GM12872 (cell line): ENCODE data around the gene DRG2.

ENCODE experiments used
- TF ChIP-seq, protein P1 (sequence below): IDR thresholded peaks from 3 replicates; pipeline ENCODE4 v1.5.1; 2011; ENCODE audit warnings: low read depth, mild to moderate bottlenecking, low read length, moderate library complexity; ENCODE audit not compliant: insufficient read depth

The DRG2 gene

DNA sequence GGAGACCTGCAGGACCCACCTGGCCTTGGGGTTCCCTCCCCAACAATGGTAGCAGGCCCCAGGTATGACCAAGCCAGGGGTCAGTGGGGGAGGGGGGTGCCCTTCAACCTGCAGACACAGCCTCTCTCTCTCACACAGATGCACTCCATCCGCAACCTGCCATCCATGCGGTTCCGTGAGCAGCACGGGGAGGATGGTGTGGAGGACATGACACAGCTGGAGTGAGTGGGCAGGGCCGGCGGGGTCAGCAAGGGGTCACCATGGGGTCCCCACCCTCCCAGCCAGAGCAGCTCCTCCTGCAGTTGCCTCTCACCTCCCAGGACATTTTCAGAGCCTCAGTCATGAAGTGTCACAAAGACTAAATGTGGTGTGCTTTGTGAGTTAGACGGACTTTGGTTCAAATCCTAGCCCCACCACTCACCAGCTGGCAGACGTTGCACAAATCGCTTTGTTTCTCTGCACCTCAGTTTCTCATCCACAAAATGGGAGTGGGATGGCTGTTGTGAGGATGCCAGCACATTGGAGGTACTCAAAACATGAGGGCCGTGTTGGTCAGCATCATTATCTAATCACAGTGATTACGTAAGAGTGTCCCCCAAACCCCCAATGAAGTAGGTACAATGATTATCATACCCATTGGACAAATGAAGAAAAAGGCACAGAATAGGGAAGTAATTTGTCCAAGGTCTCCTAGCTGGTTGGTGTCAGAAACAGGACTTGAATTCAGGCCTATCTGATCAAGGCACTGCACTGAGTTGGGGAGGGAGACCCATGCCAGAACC, 36.8 kb downstream of the DRG2 start:
- TF ChIP-seq, protein P1, sequence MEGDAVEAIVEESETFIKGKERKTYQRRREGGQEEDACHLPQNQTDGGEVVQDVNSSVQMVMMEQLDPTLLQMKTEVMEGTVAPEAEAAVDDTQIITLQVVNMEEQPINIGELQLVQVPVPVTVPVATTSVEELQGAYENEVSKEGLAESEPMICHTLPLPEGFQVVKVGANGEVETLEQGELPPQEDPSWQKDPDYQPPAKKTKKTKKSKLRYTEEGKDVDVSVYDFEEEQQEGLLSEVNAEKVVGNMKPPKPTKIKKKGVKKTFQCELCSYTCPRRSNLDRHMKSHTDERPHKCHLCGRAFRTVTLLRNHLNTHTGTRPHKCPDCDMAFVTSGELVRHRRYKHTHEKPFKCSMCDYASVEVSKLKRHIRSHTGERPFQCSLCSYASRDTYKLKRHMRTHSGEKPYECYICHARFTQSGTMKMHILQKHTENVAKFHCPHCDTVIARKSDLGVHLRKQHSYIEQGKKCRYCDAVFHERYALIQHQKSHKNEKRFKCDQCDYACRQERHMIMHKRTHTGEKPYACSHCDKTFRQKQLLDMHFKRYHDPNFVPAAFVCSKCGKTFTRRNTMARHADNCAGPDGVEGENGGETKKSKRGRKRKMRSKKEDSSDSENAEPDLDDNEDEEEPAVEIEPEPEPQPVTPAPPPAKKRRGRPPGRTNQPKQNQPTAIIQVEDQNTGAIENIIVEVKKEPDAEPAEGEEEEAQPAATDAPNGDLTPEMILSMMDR: no peak

DNA sequence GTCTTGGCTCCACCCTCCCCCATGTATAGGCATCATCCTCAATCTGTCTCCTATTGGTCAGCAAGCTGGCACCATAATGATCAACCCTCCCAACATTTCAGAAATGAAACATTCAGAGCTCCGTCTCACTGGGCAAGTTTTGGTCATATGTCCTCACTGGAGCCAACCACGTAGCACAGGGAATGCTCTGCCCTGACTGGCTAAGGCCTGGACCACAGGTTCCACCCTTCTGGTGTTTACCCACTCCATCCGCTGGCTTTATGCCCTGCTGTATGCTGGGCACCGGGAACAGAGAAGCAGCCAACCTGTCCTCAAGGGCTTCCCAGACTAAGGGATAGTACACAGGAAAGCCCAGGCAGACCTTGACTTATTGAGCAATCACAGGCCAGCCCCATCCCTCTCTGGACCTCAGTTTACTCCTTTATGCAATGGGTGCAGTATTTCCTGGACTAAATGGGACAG, 41.3 kb downstream of the DRG2 start:
- TF ChIP-seq, protein P1: no peak

DNA sequence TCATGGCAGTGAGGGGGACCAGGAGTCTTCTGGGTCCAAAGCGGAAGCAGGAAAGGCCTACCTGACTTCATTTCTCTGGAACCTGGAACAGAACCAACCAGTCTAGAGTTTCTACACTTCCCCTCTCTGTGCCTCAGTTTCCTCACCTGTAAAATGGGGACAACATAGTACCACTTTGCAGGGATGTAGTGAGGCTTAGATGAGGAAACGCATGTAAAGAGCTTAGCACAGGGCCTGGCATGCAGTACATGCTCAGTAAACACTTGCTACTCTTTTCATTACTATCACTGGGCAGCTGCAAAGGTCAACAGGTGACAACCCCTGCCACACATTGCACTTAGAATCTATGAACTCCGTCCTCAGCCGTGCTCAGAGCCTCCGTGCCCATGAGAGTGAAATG, 45.0 kb downstream of the DRG2 start:
- TF ChIP-seq, protein P1: no peak

DNA sequence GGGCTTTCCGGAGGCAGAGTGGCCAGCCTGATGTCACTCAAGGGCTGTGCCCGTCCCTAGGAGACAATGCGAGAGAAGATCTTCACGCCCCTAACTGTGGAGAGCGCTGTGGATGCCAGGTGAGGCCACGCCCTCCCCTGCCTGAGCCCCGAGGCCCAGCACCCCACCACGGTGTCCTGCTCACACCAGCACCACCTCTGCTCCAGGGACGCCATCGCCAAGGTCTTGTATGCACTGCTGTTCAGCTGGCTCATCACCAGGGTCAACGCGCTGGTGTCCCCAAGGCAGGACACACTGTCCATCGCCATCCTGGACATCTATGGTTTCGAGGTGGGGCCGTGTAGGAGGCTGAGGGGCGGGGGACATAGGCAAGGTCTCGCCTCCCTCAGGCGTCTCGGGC, 48.6 kb downstream of the DRG2 start:
- TF ChIP-seq, protein P1: no peak

DNA sequence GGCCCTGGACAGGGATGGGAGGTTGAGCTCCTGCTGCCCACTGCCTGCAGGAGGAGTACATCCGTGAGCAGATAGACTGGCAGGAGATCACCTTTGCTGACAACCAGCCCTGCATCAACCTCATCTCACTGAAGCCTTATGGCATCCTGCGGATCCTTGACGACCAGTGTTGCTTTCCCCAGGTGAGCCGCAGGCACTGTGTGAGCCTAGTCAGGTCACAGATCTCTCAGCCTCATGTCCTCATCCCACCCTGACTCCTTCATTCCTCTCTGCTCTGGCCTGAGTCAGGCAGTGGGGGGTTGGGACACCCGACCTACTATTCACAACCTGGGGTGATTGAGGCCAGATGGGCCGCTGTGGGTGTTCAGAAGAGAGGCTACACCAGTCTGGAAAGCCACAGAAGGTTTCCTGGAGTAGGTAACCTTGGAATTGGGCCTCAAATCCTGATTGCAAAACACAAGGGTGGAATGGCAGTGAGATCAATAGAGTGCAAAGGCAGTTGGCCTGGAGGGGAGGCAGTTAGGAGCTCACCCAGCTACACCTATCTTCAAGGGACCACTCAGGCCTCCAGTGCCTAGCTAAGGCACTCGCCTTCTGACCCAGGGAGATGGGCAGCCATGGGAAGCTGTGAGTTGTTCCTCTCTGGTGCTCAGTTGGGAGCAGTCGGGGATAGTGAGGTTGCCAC, 50.5 kb downstream of the DRG2 start:
- TF ChIP-seq, protein P1: no peak

DNA sequence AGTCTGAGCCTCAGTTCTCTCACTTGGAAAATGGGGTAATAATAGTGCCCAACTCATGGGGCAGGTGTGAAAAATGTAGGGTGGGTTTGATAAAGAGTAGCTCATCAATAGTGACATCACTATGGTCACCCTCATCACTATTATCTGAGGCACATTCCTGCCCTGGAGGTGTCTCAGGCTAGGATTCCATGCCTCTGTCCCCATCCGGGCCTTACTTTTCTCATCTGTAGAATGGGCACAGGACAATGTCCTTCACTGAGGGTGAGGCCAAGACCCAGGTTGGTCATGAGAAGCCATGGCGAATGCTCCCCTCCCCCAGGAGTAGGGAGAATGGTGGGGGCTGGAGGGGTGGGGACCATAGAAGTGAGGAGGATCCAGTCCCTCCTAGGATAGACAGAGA, 51.3 kb downstream of the DRG2 start:
- TF ChIP-seq, protein P1: no peak

DNA sequence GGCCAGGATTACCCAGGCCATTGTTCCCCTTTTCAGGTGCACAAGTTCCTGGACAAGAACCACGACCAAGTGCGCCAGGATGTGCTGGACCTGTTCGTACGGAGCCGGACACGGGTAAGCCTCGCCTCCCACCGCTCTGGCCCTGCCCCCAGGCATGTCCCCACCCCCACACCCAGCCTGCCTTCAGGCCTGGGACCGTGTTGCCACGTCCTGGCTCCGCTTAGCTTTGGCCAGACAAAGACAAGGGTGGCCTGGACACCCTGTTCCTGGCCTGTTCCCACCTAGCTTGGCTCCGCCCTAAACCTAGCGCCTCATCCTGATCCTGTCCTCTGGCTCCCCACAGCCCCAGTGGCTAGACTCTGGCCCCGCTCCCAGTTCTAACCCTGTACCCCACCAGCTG, 51.8 kb downstream of the DRG2 start:
- TF ChIP-seq, protein P1: no peak
